Endothelial cell of umbilical vein (primary cell): Measurements from ENCODE around the gene PSMD14.

ENCODE experiments used
- EZH2 ChIP-seq: IDR thresholded peaks from 2 replicates; pipeline ENCODE4 v1.6.1; 2012; ENCODE audit warnings: borderline replicate concordance, low read depth, mild to moderate bottlenecking, moderate library complexity, low read length, inconsistent platforms; ENCODE audit not compliant: severe bottlenecking
- JUN ChIP-seq: IDR thresholded peaks from 2 replicates; pipeline ENCODE4 v1.6.1; 2011; ENCODE audit warnings: borderline replicate concordance, low read depth; ENCODE audit not compliant: insufficient read length, insufficient read depth
- POLR2A ChIP-seq: IDR thresholded peaks from 2 replicates; pipeline ENCODE4 v1.6.1; 2012; ENCODE audit warnings: low read depth, mild to moderate bottlenecking, control low read depth, low read length
- POLR2AphosphoS5 ChIP-seq: IDR thresholded peaks from 2 replicates; pipeline ENCODE4 v1.6.1; 2012; ENCODE audit warnings: low read depth, mild to moderate bottlenecking, control low read depth, low read length, moderate library complexity; ENCODE audit not compliant: insufficient read depth
- TF ChIP-seq, protein P1 (sequence below): IDR thresholded peaks from 2 replicates; pipeline ENCODE4 v1.6.1; 2011; ENCODE audit not compliant: insufficient read depth, insufficient read length
- TF ChIP-seq, protein P2 (sequence below), 2 donors: IDR thresholded peaks; 1 replicate in 1 of 2; 2 replicates in 1 of 2; pipeline ENCODE4 v1.5.1; 2011; ENCODE audit warnings: low read length in 2 of 2, mild to moderate bottlenecking in 2 of 2, moderate library complexity in 2 of 2, control low read depth in 1 of 2, inconsistent platforms in 1 of 2, low read depth in 1 of 2; ENCODE audit not compliant: insufficient read depth in 1 of 2; ENCODE audit errors: extremely low read depth in 1 of 2

DNA sequence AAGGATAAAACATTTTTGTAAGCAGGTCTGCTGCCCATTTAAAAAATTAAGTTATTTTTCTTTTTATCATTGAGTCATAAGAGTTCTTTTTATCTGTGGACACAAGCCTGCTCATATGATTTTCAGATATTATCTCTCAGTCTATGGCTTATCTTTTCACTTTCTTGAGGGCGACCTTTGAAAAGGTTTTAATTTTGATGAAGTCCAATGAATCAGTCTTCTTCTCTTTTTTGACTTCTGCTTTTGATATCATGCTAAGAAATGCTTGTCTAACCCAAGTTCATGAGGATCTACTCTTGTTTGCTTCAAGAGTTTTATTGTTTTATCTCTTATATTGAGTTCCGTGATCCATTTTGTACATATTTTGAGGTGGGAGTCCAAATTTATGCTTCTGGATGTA, 36.5 kb downstream of the PSMD14 start:
- TF ChIP-seq, protein P1, sequence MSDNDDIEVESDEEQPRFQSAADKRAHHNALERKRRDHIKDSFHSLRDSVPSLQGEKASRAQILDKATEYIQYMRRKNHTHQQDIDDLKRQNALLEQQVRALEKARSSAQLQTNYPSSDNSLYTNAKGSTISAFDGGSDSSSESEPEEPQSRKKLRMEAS = no peak
- TF ChIP-seq, protein P2, sequence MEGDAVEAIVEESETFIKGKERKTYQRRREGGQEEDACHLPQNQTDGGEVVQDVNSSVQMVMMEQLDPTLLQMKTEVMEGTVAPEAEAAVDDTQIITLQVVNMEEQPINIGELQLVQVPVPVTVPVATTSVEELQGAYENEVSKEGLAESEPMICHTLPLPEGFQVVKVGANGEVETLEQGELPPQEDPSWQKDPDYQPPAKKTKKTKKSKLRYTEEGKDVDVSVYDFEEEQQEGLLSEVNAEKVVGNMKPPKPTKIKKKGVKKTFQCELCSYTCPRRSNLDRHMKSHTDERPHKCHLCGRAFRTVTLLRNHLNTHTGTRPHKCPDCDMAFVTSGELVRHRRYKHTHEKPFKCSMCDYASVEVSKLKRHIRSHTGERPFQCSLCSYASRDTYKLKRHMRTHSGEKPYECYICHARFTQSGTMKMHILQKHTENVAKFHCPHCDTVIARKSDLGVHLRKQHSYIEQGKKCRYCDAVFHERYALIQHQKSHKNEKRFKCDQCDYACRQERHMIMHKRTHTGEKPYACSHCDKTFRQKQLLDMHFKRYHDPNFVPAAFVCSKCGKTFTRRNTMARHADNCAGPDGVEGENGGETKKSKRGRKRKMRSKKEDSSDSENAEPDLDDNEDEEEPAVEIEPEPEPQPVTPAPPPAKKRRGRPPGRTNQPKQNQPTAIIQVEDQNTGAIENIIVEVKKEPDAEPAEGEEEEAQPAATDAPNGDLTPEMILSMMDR (IDR thresholded peaks at IDR 0.05; ENCODE audit: extremely low read depth in 1 of 2, insufficient read depth in 1 of 2, low read depth in 1 of 2, low read length in 2 of 2) = no peak
- no peak for TF ChIP-seq POLR2A
- no peak for TF ChIP-seq POLR2AphosphoS5
- no peak for TF ChIP-seq EZH2
- TF ChIP-seq JUN = no peak
